Mesenchymal stem cell (in vitro differentiated cells and primary cell): ENCODE results near the gene ENDOD1.

ENCODE experiments used
- DNase-seq: peaks from one replicate; pipeline ENCODE4 v3.0.0-alpha.2; 2013
- H2AFZ ChIP-seq: one replicate; pipeline ENCODE4 v1.6.1; 2013; ENCODE audit warnings: low read depth, mild to moderate bottlenecking, control low read depth, inconsistent platforms, low read length, moderate library complexity
- H2AK5ac ChIP-seq: 2 replicates; pipeline ENCODE4 v1.6.1; 2013; ENCODE audit warnings: low read length, moderate library complexity, mild to moderate bottlenecking, inconsistent platforms; ENCODE audit not compliant: severe bottlenecking
- H2BK120ac ChIP-seq: one replicate; pipeline ENCODE4 v1.6.1; 2013; ENCODE audit warnings: low read depth, mild to moderate bottlenecking, inconsistent platforms, low read length, moderate library complexity
- H2BK12ac ChIP-seq, 2 experiments: one replicate each; pipeline ENCODE4 v1.6.1; 2013; ENCODE audit warnings: inconsistent platforms in 2 of 2, low read length in 2 of 2, mild to moderate bottlenecking in 2 of 2, moderate library complexity in 2 of 2, control low read depth in 1 of 2
- H2BK15ac ChIP-seq: one replicate; pipeline ENCODE4 v1.6.1; 2013; ENCODE audit warnings: mild to moderate bottlenecking, low read depth, inconsistent platforms; ENCODE audit not compliant: poor library complexity, severe bottlenecking
- H2BK5ac ChIP-seq: 2 replicates; pipeline ENCODE4 v1.6.1; 2013; ENCODE audit warnings: low read depth, mild to moderate bottlenecking, low read length, control low read depth, inconsistent platforms; ENCODE audit not compliant: poor library complexity, severe bottlenecking
- H3K14ac ChIP-seq, 2 experiments: one replicate each; pipeline ENCODE4 v1.6.1; 2013; ENCODE audit warnings: inconsistent platforms in 2 of 2, low read length in 2 of 2, control low read depth in 1 of 2, mild to moderate bottlenecking in 1 of 2, moderate library complexity in 1 of 2
- H3K18ac ChIP-seq, 2 experiments: one replicate each; pipeline ENCODE4 v1.6.1; 2013; ENCODE audit warnings: inconsistent platforms in 2 of 2, low read length in 2 of 2, control low read depth in 1 of 2, low read depth in 1 of 2, mild to moderate bottlenecking in 1 of 2
- H3K23ac ChIP-seq, 2 experiments: one replicate each; pipeline ENCODE4 v1.6.1; 2013; ENCODE audit warnings: inconsistent platforms in 2 of 2, low read length in 2 of 2, mild to moderate bottlenecking in 2 of 2, moderate library complexity in 2 of 2, control low read depth in 1 of 2
- H3K27ac ChIP-seq: 2 replicates; pipeline ENCODE4 v1.5.1; 2013; ENCODE audit warnings: mild to moderate bottlenecking, moderate library complexity, low read length, control low read depth, inconsistent platforms; ENCODE audit not compliant: poor library complexity, severe bottlenecking
- H3K27me3 ChIP-seq, 2 experiments: 2 replicates each; pipeline versions ENCODE4 v1.6.1 to v1.7.0; 2013; ENCODE audit warnings: low read length in 2 of 2, mild to moderate bottlenecking in 2 of 2, moderate library complexity in 2 of 2, control low read depth in 1 of 2, inconsistent platforms in 1 of 2; ENCODE audit not compliant: control insufficient read depth in 1 of 2, insufficient read depth in 1 of 2
- H3K36me3 ChIP-seq, 2 experiments: 2 replicates each; pipeline versions ENCODE4 v1.6.1 to v1.7.0; 2013; ENCODE audit warnings: low read length in 2 of 2, control low read depth in 1 of 2, inconsistent platforms in 1 of 2, low read depth in 1 of 2, mild to moderate bottlenecking in 1 of 2; ENCODE audit not compliant: insufficient read depth in 2 of 2, control insufficient read depth in 1 of 2
- H3K4ac ChIP-seq, 2 experiments: one replicate each; pipeline ENCODE4 v1.6.1; 2013; ENCODE audit warnings: inconsistent platforms in 2 of 2, low read length in 2 of 2, mild to moderate bottlenecking in 2 of 2, moderate library complexity in 2 of 2, control low read depth in 1 of 2, low read depth in 1 of 2
- H3K4me1 ChIP-seq: 2 replicates; pipeline ENCODE4 v1.6.1; 2013; ENCODE audit warnings: low read depth, low read length, control low read depth; ENCODE audit not compliant: control insufficient read depth, insufficient read depth
- H3K4me2 ChIP-seq: 2 replicates; pipeline ENCODE4 v1.6.1; 2013; ENCODE audit warnings: low read length, mild to moderate bottlenecking, inconsistent platforms; ENCODE audit not compliant: poor library complexity, severe bottlenecking
- H3K4me3 ChIP-seq, 2 experiments: 2 replicates each; pipeline versions ENCODE4 v1.5.1 to v1.7.0; 2013; ENCODE audit warnings: low read length in 2 of 2, mild to moderate bottlenecking in 2 of 2, control low read depth in 1 of 2, low read depth in 1 of 2; ENCODE audit not compliant: insufficient read depth in 1 of 2
- H3K79me1 ChIP-seq: replicated peaks from 2 replicates; pipeline ENCODE4 v1.6.1; 2013; ENCODE audit warnings: mild to moderate bottlenecking, control low read depth, low read length, inconsistent platforms; ENCODE audit not compliant: poor library complexity, severe bottlenecking
- H3K9ac ChIP-seq: 2 replicates; pipeline ENCODE4 v1.7.0; 2013; ENCODE audit warnings: mild to moderate bottlenecking, low read length, moderate library complexity
- H3K9me3 ChIP-seq: 2 replicates; pipeline ENCODE4 v1.7.0; 2013; ENCODE audit warnings: mild to moderate bottlenecking, low read length; ENCODE audit not compliant: control insufficient read depth
- H4K8ac ChIP-seq: one replicate; pipeline ENCODE4 v1.6.1; 2013; ENCODE audit warnings: inconsistent platforms, mild to moderate bottlenecking, low read length, moderate library complexity
- H4K91ac ChIP-seq: one replicate; pipeline ENCODE4 v1.6.1; 2013; ENCODE audit warnings: mild to moderate bottlenecking, low read length, inconsistent platforms
- WGBS: methylation state at CpG from one replicate; pipeline ENCODE4 v1.1.7; 2013; ENCODE audit warnings: mixed read lengths; 5-methylcytosine and 5-hydroxymethylcytosine counted together

ENDOD1 gene

DNA sequence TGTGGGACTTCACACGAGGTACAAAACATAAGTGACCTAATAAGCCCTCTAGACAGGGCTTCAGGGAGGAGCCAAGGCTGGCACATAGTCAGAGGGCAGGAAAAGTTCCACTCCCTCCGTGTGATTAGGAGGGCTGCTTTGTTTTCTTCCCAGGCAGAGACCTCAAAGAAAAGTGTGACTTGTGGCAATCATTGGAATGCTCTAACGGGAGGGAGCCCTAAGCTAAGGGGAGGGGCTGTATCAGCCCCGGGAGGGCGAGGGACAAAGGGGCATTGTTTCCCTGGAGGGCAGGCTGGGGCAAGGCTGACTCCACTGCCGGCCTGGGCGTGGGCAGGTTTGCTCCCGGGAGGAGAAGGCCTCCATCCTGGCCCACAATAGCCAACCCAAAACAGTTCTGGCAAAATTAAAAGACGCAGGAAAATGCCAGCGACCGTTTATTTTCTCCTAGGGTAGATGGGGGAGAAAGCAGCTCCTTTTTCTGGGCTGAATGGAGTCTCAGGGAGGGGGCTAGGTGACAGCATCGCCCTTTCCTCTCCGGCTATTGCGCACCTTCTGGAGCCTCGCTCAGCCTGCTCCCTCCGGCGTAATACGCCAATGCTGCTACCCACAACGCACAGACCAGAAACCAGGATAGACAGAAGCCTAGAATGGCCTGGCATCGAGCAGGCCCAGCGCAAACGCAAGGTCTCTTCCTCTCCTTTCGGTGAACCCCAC, 60.2 kb downstream of the ENDOD1 start:
- Histone ChIP-seq H2BK5ac (no peak overlapping the region), H3K4me3 (peak overlapping the region in 1 of 2 experiments; percentile 86), H3K4me2 (no peak overlapping the region), H3K27me3 (no peaks in the 10 kb centered on the region), H3K36me3 (no peaks in the 10 kb centered on the region), H3K79me1 (no peaks in the 10 kb centered on the region), H3K18ac (peak overlapping the region; percentile 78 to 85), H3K4me1 (peaks cover 20% of the 10 kb centered on the region), H3K9ac (peak overlapping the region; percentile 91), H3K9me3 (no peaks in the 10 kb centered on the region), H2BK15ac (peak overlapping the region; percentile 84), H3K27ac (peak overlapping the region; percentile 0), H3K23ac (no peak overlapping the region), H2BK12ac (peak overlapping the region; percentile 79 to 96), H2AK5ac (peak overlapping the region; percentile 13), H4K91ac (peak overlapping the region; percentile 99), H4K8ac (peak overlapping the region; percentile 93), H2AFZ (no peak overlapping the region), H3K14ac (peak overlapping the region in 1 of 2 experiments; percentile 70), H3K4ac (peak overlapping the region; percentile 86 to 93), H2BK120ac (peak overlapping the region; percentile 94)
- 38% methylated on average over 19 of the region's 23 CpGs for WGBS
- peak; percentile 45 for DNase-seq

GRCh38 chr11:95150956-95151684, 61.5 kb downstream of the ENDOD1 start:
- H3K9ac ChIP-seq, result peak overlapping the region; percentile 91
- peak overlapping the region; percentile 85 for H4K91ac ChIP-seq
- WGBS, result 2% methylated on average over 54 of the region's 55 CpGs
- peak overlapping the region; percentile 95 for H4K8ac ChIP-seq
- peak overlapping the region in 1 of 2 experiments; percentile 70 for H2BK12ac ChIP-seq
- H2AK5ac ChIP-seq, result no peak overlapping the region
- H2BK15ac ChIP-seq, result peak overlapping the region; percentile 36
- H3K9me3 ChIP-seq, result no peaks in the 10 kb centered on the region
- H3K4me3 ChIP-seq, result peak overlapping the region; percentile 56 to 86
- H3K18ac ChIP-seq, result peak overlapping the region; percentile 78 to 85
- H3K4ac ChIP-seq, result peak overlapping the region; percentile 42 to 76
- H2BK5ac ChIP-seq, result no peak overlapping the region
- peak overlapping the region; percentile 33 for H2AFZ ChIP-seq
- H2BK120ac ChIP-seq, result peak overlapping the region; percentile 75
- peaks cover 20% of the 10 kb centered on the region for H3K4me1 ChIP-seq
- no peak overlapping the region for H3K23ac ChIP-seq
- H3K4me2 ChIP-seq, result peak overlapping the region; percentile 91
- no peaks in the 10 kb centered on the region for H3K79me1 ChIP-seq
- no peaks in the 10 kb centered on the region for H3K27me3 ChIP-seq
- peak overlapping the region in 1 of 2 experiments; percentile 77 for H3K14ac ChIP-seq
- peak overlapping the region; percentile 65 for H3K27ac ChIP-seq
- no peaks in the 10 kb centered on the region for H3K36me3 ChIP-seq
- peak; percentile 92 for DNase-seq

- no peak overlapping the region for H2BK15ac ChIP-seq
- H3K36me3 ChIP-seq, result no peaks in the 10 kb centered on the region
- peak overlapping the region in 1 of 2 experiments; percentile 36 for H3K4me3 ChIP-seq
- WGBS, result 82% methylated on average over 9 of the region's 10 CpGs
- no peak overlapping the region for H2AK5ac ChIP-seq
- peak overlapping the region; percentile 34 for H3K9ac ChIP-seq
- H3K27me3 ChIP-seq, result no peaks in the 10 kb centered on the region
- H3K9me3 ChIP-seq, result no peaks in the 10 kb centered on the region
- peak overlapping the region; percentile 4 to 38 for H3K18ac ChIP-seq
- no peaks in the 10 kb centered on the region for H3K79me1 ChIP-seq
- no peak for DNase-seq
- no peak overlapping the region for H3K23ac ChIP-seq
- no peak overlapping the region for H2BK120ac ChIP-seq
- H3K4me1 ChIP-seq, result peaks cover 19% of the 10 kb centered on the region
- peak overlapping the region in 1 of 2 experiments; percentile 36 for H3K14ac ChIP-seq
- no peak overlapping the region for H3K27ac ChIP-seq
- no peak overlapping the region for H2AFZ ChIP-seq
- H3K4ac ChIP-seq, result no peak overlapping the region
- H4K91ac ChIP-seq, result peak overlapping the region; percentile 23
- H4K8ac ChIP-seq, result peak overlapping the region; percentile 19
- peak overlapping the region in 1 of 2 experiments; percentile 6 for H2BK12ac ChIP-seq
- no peak overlapping the region for H2BK5ac ChIP-seq
- no peak overlapping the region for H3K4me2 ChIP-seq
These were observed 63.5 kb downstream of the ENDOD1 start for GRCh38 chr11:95152876-95153856.
